Tongue (tissue), 2 donors: ENCODE measurements around the gene MOV10. TPM values are rescaled to one million over a fixed set of nuclear protein-coding genes. Genes with fewer than 3 reads are reported as not detected.
"Not testable (repeated sequence)": the region's sequence is repeated elsewhere in the genome, so short reads cannot be mapped to it uniquely, and the experiment has no call there.

Experiments
- DNase-seq: peaks from one replicate; pipeline ENCODE4 v3.0.0-alpha.2; 2015
- total RNA-seq: library from RNA; depleted of rRNA; stranded (reverse); fragments of >200 nt; gene quantifications from one replicate; pipeline ENCODE4 v1.2.3, GENCODE V29; 2014

The MOV10 gene
- total RNA-seq, 1 donor from 2014 or later: 27.5 TPM

DNA sequence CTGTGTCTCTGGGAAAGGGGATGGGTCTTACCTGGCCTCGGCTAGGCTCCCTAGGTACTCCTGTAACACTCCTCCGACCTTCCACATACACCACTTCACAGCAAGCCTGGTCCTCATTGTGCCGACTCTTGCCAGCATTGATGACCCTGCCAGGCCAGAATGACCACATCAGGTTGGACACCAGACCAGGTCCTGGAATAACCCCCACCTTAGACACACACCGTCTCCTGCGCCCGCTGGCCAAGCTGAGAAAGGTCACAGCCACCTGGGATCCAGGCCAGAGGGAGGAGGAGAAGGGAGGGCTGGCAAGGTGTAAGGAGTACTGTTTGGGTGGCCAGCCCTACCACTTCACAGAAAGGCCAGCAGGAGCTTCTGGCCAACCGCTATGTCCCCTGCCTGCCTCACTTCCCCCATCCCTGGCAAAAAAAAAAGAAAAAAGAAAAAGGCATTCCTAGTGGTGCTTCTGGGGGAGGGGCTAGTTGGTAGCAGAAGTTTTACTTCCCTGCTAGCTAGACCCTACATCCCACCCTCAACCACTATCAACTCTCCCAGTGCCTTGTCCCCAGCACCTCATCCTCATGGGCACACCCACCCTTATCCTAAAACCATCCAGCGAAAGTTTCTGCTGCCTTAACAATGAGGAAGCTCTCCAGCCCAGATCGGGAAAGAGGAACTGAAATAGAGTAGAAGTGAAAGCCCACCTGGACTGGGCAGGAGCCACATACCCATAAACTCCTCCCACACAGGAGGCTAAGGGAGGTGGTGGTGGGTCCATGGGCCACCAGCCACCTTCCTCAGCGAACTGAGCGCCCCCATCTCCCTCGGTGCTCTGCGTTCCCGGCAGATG, 39.2 kb downstream of the MOV10 start:
- DNase-seq: no peak

GRCh38 chr1:112714313-112715263, 40.1 kb downstream of the MOV10 start:
- DNase-seq: no peak

- DNase-seq: peak; percentile 91
These were observed 41.0 kb downstream of the MOV10 start, which contains the start of gene PPM1J for GRCh38 chr1:112715264-112716053. TSS of gene PPM1J (minus strand) at chr1:112715332. CDS start at chr1:112715301, 31 bp downstream.

GRCh38 chr1:112716133-112716720, 41.8 kb downstream of the MOV10 start:
- DNase-seq: peak; percentile 97

- DNase-seq: no peak
These were observed 42.9 kb downstream of the MOV10 start for GRCh38 chr1:112717263-112717873.

GRCh38 chr1:112718691-112719418, 44.4 kb downstream of the MOV10 start:
- peak; percentile 79 for DNase-seq

DNA sequence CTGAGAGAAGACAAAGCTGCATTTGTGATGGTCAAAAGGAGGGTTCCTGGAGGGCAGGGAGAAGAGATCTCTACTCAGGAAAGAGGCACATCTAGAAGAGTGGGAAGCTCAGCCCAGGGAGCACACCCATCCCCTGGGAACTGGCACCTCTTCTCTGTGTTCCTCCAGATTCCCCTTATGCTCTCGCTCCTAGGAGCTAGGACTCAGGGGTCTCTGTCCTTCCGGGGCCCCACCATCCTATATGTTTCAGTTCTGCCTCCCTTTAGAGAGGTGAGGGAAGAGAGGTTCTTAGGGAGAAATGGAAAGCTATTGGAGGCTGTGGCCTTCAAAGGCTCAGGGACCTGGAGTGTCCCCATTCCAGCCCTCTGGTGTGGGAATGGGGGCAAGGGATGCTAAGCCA, 45.2 kb downstream of the MOV10 start:
- DNase-seq: no peak

DNA sequence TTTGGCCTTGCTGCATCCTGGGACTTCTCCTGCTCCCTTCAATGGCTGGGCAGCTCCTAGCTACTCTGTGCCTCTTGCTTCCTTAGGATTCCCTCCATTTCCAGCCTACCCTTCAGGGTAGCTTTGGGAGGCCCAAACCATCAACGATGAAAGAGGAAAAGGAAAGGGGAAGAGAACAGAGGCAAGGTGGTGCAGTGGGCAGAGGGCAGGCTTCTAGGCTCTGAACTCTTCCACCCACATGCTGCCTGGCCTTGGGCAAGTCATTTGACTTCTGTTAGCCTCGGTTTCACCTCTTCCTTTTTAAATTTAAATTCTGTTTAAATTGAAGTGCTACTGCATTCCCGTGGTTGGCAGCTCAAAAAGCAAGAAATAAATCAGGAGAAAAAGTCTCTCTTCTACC, 46.3 kb downstream of the MOV10 start:
- DNase-seq: no peak

DNA sequence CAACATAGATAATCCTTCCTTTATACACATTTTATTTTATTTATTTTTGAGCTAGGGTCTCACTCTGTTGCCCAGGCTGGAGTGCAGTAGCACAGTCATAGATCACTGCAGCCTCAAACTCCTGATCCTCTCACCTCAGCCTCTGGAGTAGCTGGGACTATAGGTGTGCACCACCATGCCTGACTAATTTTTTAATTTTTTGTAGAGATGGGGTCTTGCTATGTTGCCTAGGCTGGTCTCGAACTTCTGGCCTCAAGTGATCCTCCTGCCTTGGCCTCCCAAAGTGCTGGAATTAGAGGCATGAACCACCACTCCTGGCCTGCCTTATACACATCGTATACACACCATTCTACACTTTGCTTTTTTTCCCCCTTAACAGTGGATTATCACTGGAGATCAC, 46.8 kb downstream of the MOV10 start:
- DNase-seq: not testable (repeated sequence)

- DNase-seq: no peak
These were observed 47.6 kb downstream of the MOV10 start for GRCh38 chr1:112721966-112722524.

- peak; percentile 65 for DNase-seq
These were observed 48.4 kb downstream of the MOV10 start for GRCh38 chr1:112722601-112723510.

DNA sequence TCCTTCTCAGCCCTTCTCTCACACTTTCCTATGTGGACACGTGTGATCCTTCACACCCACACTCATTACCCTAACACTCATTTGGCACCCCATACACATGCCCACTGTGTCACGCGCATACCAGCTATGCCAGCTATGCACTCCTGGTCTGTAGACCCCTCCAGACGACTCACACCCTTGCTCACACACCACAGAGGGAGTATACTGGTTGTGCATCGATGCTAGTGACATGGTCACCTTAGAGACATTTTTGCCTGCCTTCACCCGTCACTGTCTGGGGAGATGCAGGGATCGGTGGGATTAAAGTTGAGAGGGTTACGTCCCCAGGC, 49.0 kb downstream of the MOV10 start:
- no peak for DNase-seq

DNA sequence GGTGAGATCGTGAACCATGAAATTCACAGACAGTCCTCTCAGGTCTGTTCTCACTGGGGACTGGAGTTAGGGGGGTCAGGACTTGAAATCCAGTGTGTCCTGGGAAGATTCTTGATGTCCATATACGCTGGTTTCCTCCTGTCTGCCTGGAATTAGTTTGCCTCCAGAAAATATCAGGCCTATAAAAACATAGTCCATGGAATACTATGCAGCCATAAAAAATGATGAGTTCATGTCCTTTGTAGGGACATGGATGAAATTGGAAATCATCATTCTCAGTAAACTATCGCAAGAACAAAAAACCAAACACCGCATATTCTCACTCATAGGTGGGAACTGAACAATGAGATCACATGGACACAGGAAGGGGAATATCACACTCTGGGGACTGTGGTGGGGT, 49.8 kb downstream of the MOV10 start:
- DNase-seq: not testable (repeated sequence)

- DNase-seq: no peak
These were observed 53.3 kb downstream of the MOV10 start for GRCh38 chr1:112727716-112728115.

DNA sequence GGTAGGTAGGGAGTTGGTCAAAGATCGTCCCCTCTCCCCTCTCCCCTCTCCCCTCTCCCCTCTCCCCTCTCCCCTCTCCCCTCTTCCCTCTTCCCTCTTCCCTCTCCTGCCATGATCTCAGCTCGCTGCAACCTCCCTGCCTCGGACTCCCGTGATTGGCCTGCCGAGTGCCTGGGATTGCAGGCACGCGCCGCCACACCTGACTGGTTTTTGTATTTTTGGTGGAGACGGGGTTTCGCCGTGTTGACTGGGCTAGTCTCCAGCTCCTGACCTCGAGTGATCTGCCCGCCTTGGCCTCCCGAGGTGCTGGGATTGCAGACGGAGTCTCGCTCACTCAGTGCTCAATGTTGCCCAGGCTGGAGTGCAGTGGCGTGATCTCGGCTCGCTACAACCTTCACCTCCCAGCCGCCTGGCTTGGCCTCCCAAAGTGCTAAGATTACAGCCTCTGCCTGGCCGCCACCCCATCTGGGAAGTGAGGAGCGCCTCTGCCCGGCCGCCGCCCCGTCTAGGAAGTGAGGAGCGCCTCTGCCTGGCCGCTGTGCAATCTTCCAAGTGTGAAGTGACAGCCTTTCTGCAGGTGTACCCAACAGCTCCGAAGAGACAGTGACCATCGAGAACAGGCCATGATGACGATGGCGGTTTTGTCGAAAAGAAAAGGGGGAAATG, 54.0 kb downstream of the MOV10 start:
- not testable (repeated sequence) for DNase-seq

DNA sequence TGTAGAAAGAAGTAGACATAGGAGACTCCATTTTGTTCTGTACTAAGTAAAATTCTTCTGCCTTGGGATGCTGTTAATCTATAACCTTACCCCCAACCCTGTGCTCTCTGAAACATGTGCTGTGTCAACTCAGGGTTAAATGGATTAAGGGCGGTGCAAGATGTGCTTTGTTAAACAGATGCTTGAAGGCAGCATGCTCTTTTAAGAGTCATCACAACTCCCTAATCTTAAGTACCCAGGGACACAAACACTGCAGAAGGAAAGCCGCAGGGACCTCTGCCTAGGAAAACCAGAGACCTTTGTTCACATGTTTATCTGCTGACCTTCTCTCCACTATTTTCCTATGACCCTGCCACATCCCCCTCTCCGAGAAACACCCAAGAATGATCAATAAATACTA, 54.6 kb downstream of the MOV10 start:
- DNase-seq: not testable (repeated sequence)

GRCh38 chr1:112729909-112730308, 55.5 kb downstream of the MOV10 start:
- no peak for DNase-seq

GRCh38 chr1:112731451-112731850, 57.0 kb downstream of the MOV10 start:
- DNase-seq: no peak

- DNase-seq: no peak
These were observed 61.3 kb downstream of the MOV10 start for GRCh38 chr1:112735752-112736151.
